HFF-Myc (cell line): ENCODE measurements around the gene MYF6.

Experiments
- DNase-seq: peaks from one replicate; pipeline ENCODE4 v3.0.0-alpha.2; 2011; ENCODE audit warnings: low read depth; ENCODE audit errors: extremely low read depth
- H3K4me3 ChIP-seq: replicated peaks from 2 replicates; pipeline ENCODE4 v1.5.1; 2011; ENCODE audit warnings: low read depth, mild to moderate bottlenecking, control low read depth, low read length
- TF ChIP-seq, protein P1 (sequence below): IDR thresholded peaks from 2 replicates; pipeline ENCODE4 v1.5.1; 2012; ENCODE audit warnings: mild to moderate bottlenecking, low read depth, low read length, control low read depth; ENCODE audit errors: missing control alignments

The MYF6 gene

DNA sequence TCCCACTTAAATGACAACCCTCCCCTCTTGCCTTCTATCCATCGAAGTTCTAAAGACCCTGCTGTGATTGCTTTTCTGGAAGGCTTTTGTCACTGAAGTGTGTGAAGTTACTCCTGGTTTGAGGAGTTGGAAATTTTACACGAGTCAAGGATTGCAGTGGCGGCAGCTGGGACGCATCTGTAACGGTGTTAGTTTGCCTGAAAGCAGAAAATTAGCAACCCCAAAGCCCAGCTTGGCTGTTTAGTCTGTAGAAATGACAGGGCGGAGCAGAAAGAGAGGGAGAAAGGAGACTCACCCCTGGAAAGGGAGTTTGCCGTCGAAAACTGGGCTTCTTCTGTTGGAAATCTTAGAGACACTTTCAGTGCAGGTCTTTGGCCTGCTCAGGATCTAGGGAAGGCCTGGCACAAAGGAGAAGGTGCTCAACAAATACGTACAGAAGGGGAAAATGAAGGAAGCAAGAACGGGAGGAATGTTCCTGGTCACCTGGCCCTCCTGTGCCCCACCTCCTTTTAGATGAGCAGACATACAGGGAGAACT is 8.3 kb downstream of the MYF6 start:
- DNase-seq = no peak
- TF ChIP-seq, protein P1, sequence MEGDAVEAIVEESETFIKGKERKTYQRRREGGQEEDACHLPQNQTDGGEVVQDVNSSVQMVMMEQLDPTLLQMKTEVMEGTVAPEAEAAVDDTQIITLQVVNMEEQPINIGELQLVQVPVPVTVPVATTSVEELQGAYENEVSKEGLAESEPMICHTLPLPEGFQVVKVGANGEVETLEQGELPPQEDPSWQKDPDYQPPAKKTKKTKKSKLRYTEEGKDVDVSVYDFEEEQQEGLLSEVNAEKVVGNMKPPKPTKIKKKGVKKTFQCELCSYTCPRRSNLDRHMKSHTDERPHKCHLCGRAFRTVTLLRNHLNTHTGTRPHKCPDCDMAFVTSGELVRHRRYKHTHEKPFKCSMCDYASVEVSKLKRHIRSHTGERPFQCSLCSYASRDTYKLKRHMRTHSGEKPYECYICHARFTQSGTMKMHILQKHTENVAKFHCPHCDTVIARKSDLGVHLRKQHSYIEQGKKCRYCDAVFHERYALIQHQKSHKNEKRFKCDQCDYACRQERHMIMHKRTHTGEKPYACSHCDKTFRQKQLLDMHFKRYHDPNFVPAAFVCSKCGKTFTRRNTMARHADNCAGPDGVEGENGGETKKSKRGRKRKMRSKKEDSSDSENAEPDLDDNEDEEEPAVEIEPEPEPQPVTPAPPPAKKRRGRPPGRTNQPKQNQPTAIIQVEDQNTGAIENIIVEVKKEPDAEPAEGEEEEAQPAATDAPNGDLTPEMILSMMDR = no peak
- H3K4me3 ChIP-seq = no peak overlapping the region

GRCh38 chr12:80716696-80717469 is 9.4 kb downstream of the MYF6 start, which contains the start of gene MYF5:
Gene MYF5 (plus strand): TSS chr12:80716912. CDS start chr12:80717064, 152 bp downstream.
- no peak within 1 kb of the TSS for H3K4me3 ChIP-seq
- TF ChIP-seq, protein P1 = no peak
- no peak for DNase-seq

GRCh38 chr12:80717856-80718255 is 10.4 kb downstream of the MYF6 start:
- no peak for DNase-seq
- no peak overlapping the region for H3K4me3 ChIP-seq
- TF ChIP-seq, protein P1 = no peak

- no peak for DNase-seq
- H3K4me3 ChIP-seq = no peak overlapping the region
- TF ChIP-seq, protein P1 = no peak
These were observed 13.1 kb downstream of the MYF6 start for GRCh38 chr12:80720516-80720915.

- H3K4me3 ChIP-seq = no peak overlapping the region
- TF ChIP-seq, protein P1 = no peak
- no peak for DNase-seq
These were observed 13.9 kb downstream of the MYF6 start for GRCh38 chr12:80721326-80721725.

DNA sequence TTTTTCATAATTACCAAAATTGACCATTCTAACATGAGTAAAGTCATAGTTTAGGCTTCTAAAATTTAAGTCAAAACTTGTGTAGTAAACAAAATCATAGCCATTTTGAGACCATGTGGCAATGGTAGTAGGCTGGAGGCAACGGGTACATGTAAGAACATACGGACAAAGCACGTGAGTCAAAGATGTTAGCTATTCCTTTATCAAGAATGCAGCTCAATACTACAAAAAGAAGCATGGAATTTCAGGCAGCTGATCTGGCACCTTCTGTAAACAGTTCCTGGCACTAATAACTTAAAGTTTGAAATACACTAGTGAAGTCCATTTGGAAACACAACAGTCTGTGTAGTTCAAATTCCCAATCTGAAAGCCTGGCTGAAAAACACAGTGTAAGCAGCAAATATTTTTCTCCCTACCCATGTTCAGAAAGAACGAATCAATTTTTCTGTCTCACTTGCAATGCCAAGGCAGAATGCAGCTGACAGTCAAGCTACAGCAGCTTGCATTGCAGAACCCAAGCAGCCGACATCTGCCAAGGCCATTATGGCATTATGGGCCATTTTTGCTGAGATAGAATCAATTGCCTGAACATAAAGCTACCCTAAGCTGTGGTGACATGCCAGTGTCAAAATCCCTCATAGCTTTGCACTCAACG is 38.5 kb downstream of the MYF6 start:
- TF ChIP-seq, protein P1 = no peak
- DNase-seq = no peak
- H3K4me3 ChIP-seq = no peak overlapping the region
